GM18498 (cell line): Measurements from ENCODE around the gene CDYL2.
"Not testable (repeated sequence)": the region's sequence is repeated elsewhere in the genome, so short reads cannot be mapped to it uniquely, and the experiment has no call there.

Experiments used
- ATAC-seq: cut with Tn5 transposase; IDR thresholded peaks from one replicate; pipeline ENCODE4 v1.9.1; 2021; ENCODE audit warnings: mild to moderate bottlenecking, moderate library complexity; ENCODE audit not compliant: unreplicated experiment

CDYL2 gene

GRCh38 chr16:80751167-80751566, 53.2 kb downstream of the CDYL2 start:
- no peak for ATAC-seq

GRCh38 chr16:80746231-80746630, 58.2 kb downstream of the CDYL2 start:
- ATAC-seq, result no peak

- ATAC-seq, result no peak
Measured at GRCh38 chr16:80744856-80745255, 59.5 kb downstream of the CDYL2 start.

GRCh38 chr16:80743772-80744171, 60.6 kb downstream of the CDYL2 start:
- no peak for ATAC-seq

GRCh38 chr16:80743273-80743672, 61.1 kb downstream of the CDYL2 start:
- ATAC-seq, result no peak

GRCh38 chr16:80742331-80742730, 62.1 kb downstream of the CDYL2 start:
- ATAC-seq, result no peak

GRCh38 chr16:80741724-80742123, 62.7 kb downstream of the CDYL2 start:
- no peak for ATAC-seq

GRCh38 chr16:80739523-80739922, 64.9 kb downstream of the CDYL2 start:
- no peak for ATAC-seq

- no peak for ATAC-seq
Measured at GRCh38 chr16:80738521-80738920, 65.9 kb downstream of the CDYL2 start.

- ATAC-seq, result no peak
Measured at GRCh38 chr16:80735846-80736245, 68.6 kb downstream of the CDYL2 start.

- no peak for ATAC-seq
Measured at GRCh38 chr16:80733407-80733806, 71.0 kb downstream of the CDYL2 start.

- ATAC-seq, result no peak
Measured at GRCh38 chr16:80731915-80732314, 72.5 kb downstream of the CDYL2 start.

- not testable (repeated sequence) for ATAC-seq
Measured at GRCh38 chr16:80727066-80727763, 77.2 kb downstream of the CDYL2 start.

- ATAC-seq, result no peak
Measured at GRCh38 chr16:80725566-80726162, 78.7 kb downstream of the CDYL2 start.

GRCh38 chr16:80723981-80724380, 80.4 kb downstream of the CDYL2 start:
- ATAC-seq, result no peak

- no peak for ATAC-seq
Measured at GRCh38 chr16:80723091-80723490, 81.3 kb downstream of the CDYL2 start.

GRCh38 chr16:80720804-80721371, 83.5 kb downstream of the CDYL2 start:
- no peak for ATAC-seq

- ATAC-seq, result no peak
Measured at GRCh38 chr16:80719573-80719972, 84.8 kb downstream of the CDYL2 start.

- no peak for ATAC-seq
Measured at GRCh38 chr16:80718480-80719220, 85.7 kb downstream of the CDYL2 start.

- no peak for ATAC-seq
Measured at GRCh38 chr16:80717611-80718010, 86.8 kb downstream of the CDYL2 start.

- no peak for ATAC-seq
Measured at GRCh38 chr16:80716564-80717139, 87.7 kb downstream of the CDYL2 start.
